H1 (cell line): ENCODE measurements around the gene ULBP1. TPM values are rescaled to one million over a fixed set of nuclear protein-coding genes. Genes with fewer than 3 reads are reported as not detected.

Source experiments
- CHD1 ChIP-seq: IDR thresholded peaks from 2 replicates; pipeline ENCODE4 v1.6.1; 2012; ENCODE audit warnings: low read depth, low read length, improper control_type of control experiment
- CREB1 ChIP-seq: IDR thresholded peaks from 2 replicates; pipeline ENCODE4 v1.6.1; 2012; ENCODE audit warnings: inconsistent platforms
- FOSL1 ChIP-seq: IDR thresholded peaks from 2 replicates; pipeline ENCODE4 v1.6.1; 2011; ENCODE audit warnings: mild to moderate bottlenecking, low read depth, low read length, moderate library complexity; ENCODE audit not compliant: insufficient read depth
- JUN ChIP-seq: IDR thresholded peaks from 2 replicates; pipeline ENCODE4 v1.6.1; 2011; ENCODE audit warnings: low read depth, mild to moderate bottlenecking, improper control_type of control experiment, low read length
- NRF1 ChIP-seq: IDR thresholded peaks from 2 replicates; pipeline ENCODE4 v1.6.1; 2011; ENCODE audit warnings: mild to moderate bottlenecking, low read depth, low read length, improper control_type of control experiment
- POLR2AphosphoS5 ChIP-seq: IDR thresholded peaks from 2 replicates; pipeline ENCODE4 v1.6.1; 2011; ENCODE audit warnings: low read depth, low read length
- SRF ChIP-seq: IDR thresholded peaks from 2 replicates; pipeline ENCODE4 v1.6.1; 2011; ENCODE audit warnings: mild to moderate bottlenecking, low read depth, low read length, moderate library complexity
- TBP ChIP-seq: IDR thresholded peaks from 2 replicates; pipeline ENCODE4 v1.6.1; 2011; ENCODE audit warnings: low read depth, low read length, improper control_type of control experiment
- polyA plus RNA-seq, 7 experiments: library from polyadenylated mRNA; depleted of rRNA in 3 of 7; stranded (reverse) in 5 of 7; unstranded in 2 of 7; fragments of >200 nt in 5 of 7; fragments of 200-250 nt in 2 of 7; gene quantifications; 1 replicate in 5 of 7; 2 replicates in 1 of 7; 4 replicates in 1 of 7; pipeline versions ENCODE4 v1.2.1 to v1.2.3, GENCODE V29; 2011 to 2013; ENCODE audit warnings: missing spikeins in 2 of 7, mixed read lengths in 2 of 7
- total RNA-seq: library from RNA; stranded (reverse); fragmentation: NEBNext Ultra II Directional; extraction: Animal tissue kit (Norgen Biotek cat#: 25700); gene quantifications from 2 replicates; pipeline ENCODE4 v1.2.1, GENCODE V29; 2021
- TF ChIP-seq, protein P1 (sequence below): fragments of 300-600 bp; sonication (generic); IDR thresholded peaks from 2 replicates; pipeline ENCODE4 v1.7.1; 2012; ENCODE audit warnings: low read length, moderate library complexity, mild to moderate bottlenecking, inconsistent platforms; ENCODE audit not compliant: insufficient replicate concordance
- TF ChIP-seq, protein P2 (sequence below): IDR thresholded peaks from 2 replicates; pipeline ENCODE4 v1.6.1; 2012; ENCODE audit warnings: inconsistent platforms

Gene ULBP1
- total and polyA plus RNA-seq, 2 of the 8 experiments (the other 6 are each of a cell fraction or from before 2014, with no cell fraction given): 0.32 to 0.60 TPM

DNA sequence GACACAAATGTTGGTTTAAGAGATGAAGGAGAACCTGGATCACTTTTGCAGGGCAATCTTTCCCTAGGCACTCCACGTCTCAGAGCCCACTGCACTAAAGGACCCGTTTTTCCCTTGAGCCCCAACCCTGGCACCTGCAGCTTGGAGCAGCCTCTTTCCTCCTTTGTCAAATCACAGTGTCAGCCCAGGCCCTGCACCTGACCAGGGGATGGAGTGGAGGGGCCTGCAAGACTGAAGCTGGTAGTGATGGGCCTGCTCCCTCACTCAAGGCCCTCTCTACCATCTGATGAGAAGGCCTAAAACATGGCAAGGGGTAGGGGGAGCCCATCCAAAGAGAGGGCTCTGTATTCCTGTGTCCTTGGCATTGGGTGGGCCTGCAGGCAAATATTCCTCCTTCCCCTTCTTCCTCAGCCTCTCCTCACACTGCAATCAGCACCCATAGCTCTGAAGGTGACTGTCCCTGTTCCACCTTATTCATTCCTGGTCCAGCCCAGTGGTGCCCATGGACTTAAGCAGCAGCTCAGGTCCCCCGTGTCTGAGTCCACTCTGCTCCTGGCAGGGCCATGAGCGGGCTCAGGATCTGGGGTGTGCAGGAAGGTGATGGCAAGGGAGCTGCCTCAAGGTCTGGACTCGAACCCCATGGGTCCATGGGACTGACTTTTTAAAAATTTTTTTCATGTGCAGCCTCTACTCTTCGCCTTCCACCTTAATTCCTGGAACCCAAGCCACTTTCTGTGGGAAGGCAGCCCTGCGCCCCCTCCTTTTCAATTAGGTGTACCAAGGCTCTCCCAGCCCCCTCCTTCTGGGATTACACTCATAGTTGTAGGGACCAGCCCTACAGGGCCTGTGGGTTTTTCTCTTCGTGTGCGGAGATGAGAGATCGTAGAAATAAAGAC, 47.5 kb upstream of the ULBP1 start (continued):
- TF ChIP-seq, protein P1, sequence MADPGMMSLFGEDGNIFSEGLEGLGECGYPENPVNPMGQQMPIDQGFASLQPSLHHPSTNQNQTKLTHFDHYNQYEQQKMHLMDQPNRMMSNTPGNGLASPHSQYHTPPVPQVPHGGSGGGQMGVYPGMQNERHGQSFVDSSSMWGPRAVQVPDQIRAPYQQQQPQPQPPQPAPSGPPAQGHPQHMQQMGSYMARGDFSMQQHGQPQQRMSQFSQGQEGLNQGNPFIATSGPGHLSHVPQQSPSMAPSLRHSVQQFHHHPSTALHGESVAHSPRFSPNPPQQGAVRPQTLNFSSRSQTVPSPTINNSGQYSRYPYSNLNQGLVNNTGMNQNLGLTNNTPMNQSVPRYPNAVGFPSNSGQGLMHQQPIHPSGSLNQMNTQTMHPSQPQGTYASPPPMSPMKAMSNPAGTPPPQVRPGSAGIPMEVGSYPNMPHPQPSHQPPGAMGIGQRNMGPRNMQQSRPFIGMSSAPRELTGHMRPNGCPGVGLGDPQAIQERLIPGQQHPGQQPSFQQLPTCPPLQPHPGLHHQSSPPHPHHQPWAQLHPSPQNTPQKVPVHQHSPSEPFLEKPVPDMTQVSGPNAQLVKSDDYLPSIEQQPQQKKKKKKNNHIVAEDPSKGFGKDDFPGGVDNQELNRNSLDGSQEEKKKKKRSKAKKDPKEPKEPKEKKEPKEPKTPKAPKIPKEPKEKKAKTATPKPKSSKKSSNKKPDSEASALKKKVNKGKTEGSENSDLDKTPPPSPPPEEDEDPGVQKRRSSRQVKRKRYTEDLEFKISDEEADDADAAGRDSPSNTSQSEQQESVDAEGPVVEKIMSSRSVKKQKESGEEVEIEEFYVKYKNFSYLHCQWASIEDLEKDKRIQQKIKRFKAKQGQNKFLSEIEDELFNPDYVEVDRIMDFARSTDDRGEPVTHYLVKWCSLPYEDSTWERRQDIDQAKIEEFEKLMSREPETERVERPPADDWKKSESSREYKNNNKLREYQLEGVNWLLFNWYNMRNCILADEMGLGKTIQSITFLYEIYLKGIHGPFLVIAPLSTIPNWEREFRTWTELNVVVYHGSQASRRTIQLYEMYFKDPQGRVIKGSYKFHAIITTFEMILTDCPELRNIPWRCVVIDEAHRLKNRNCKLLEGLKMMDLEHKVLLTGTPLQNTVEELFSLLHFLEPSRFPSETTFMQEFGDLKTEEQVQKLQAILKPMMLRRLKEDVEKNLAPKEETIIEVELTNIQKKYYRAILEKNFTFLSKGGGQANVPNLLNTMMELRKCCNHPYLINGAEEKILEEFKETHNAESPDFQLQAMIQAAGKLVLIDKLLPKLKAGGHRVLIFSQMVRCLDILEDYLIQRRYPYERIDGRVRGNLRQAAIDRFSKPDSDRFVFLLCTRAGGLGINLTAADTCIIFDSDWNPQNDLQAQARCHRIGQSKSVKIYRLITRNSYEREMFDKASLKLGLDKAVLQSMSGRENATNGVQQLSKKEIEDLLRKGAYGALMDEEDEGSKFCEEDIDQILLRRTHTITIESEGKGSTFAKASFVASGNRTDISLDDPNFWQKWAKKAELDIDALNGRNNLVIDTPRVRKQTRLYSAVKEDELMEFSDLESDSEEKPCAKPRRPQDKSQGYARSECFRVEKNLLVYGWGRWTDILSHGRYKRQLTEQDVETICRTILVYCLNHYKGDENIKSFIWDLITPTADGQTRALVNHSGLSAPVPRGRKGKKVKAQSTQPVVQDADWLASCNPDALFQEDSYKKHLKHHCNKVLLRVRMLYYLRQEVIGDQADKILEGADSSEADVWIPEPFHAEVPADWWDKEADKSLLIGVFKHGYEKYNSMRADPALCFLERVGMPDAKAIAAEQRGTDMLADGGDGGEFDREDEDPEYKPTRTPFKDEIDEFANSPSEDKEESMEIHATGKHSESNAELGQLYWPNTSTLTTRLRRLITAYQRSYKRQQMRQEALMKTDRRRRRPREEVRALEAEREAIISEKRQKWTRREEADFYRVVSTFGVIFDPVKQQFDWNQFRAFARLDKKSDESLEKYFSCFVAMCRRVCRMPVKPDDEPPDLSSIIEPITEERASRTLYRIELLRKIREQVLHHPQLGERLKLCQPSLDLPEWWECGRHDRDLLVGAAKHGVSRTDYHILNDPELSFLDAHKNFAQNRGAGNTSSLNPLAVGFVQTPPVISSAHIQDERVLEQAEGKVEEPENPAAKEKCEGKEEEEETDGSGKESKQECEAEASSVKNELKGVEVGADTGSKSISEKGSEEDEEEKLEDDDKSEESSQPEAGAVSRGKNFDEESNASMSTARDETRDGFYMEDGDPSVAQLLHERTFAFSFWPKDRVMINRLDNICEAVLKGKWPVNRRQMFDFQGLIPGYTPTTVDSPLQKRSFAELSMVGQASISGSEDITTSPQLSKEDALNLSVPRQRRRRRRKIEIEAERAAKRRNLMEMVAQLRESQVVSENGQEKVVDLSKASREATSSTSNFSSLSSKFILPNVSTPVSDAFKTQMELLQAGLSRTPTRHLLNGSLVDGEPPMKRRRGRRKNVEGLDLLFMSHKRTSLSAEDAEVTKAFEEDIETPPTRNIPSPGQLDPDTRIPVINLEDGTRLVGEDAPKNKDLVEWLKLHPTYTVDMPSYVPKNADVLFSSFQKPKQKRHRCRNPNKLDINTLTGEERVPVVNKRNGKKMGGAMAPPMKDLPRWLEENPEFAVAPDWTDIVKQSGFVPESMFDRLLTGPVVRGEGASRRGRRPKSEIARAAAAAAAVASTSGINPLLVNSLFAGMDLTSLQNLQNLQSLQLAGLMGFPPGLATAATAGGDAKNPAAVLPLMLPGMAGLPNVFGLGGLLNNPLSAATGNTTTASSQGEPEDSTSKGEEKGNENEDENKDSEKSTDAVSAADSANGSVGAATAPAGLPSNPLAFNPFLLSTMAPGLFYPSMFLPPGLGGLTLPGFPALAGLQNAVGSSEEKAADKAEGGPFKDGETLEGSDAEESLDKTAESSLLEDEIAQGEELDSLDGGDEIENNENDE: no peak
- TF ChIP-seq CREB1 (no peak), TBP (no peak), FOSL1 (no peak), CHD1 (no peak), NRF1 (no peak), POLR2AphosphoS5 (no peak), JUN (no peak), SRF (no peak)
- TF ChIP-seq, protein P2, sequence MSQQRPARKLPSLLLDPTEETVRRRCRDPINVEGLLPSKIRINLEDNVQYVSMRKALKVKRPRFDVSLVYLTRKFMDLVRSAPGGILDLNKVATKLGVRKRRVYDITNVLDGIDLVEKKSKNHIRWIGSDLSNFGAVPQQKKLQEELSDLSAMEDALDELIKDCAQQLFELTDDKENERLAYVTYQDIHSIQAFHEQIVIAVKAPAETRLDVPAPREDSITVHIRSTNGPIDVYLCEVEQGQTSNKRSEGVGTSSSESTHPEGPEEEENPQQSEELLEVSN: no peak
